ENCODE data around the gene ABAT. TPM values are rescaled to one million over a fixed set of nuclear protein-coding genes. Genes with fewer than 3 reads are reported as not detected.

Gene ABAT
- total and polyA plus RNA-seq, 2 donors from 2014 or later, result 9.6 to 34.0 TPM

DNA sequence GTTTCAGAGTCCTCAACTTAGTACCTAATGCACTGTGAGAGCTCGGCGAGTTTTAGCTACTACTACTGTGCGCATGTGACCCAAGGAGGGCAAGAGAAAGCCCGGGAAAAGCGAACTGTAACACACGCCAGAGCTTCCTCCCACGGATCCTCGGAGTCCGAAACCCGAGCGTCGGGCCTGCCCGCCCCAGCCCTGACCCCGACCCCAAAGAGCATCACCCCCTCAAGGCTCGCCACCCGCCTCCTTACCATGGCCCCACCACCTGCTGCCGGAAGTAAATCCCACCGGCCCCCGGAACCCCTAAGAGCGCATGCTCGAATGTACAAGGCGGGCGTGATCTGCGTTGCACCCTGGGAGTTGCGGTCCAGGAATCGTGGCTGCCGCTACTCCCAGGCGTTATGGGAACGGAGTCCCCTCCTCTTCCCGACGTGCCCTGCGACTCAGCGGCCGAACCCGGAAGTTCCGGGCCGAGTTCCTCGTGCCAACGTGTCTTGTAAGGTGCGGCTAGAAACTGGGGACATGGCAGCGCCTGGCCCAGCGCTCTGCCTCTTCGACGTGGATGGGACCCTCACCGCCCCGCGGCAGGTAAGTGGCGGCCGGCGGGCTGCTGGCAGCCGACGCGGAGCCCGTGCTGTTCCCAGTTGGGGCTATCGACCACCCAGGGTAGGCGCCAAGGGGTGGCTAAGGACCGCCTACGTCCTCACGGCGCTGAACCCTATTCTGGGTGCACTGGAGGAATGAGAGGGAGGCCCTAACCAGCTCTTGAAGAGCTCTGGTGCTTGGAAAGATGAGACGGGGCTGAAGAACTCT, 123.2 kb downstream of the ABAT start, which contains the start of the genes PMM2 and TMEM186:
Gene PMM2 (plus strand): TSS at position 476 of the 810 bp plus-strand sequence. CDS start 44 bp downstream, at position 520.
Gene TMEM186 (minus strand): TSS at position 276 of the 810 bp plus-strand sequence. CDS start 25 bp downstream, at position 251.
- Histone ChIP-seq H3K27me3 (ENCODE audit: control insufficient read depth, insufficient read depth, low read length) (no peaks in the 10 kb centered on the region), H3K27ac (ENCODE audit: low read depth in 2 of 2, low read length in 2 of 2) (peak within 1 kb of the TSS; percentile 62 to 80), H3K4me3 (ENCODE audit: low read length in 3 of 3) (peak within 1 kb of the TSS; percentile 89 to 100 (median 95)), H3K9me3 (ENCODE audit: control insufficient read depth in 2 of 3, insufficient read depth in 1 of 3, low read length in 3 of 3) (no peaks in the 10 kb centered on the region), H3K9ac (ENCODE audit: low read length in 3 of 3) (peak within 1 kb of the TSS; percentile 88 to 92 (median 91)), H3K4me1 (ENCODE audit: control insufficient read depth in 2 of 3, insufficient read depth in 2 of 3, low read depth in 1 of 3, low read length in 3 of 3) (peaks cover 0 to 19% (median 13%) of the 10 kb centered on the region in 3 donors), H3K36me3 (ENCODE audit: control insufficient read depth in 2 of 3, insufficient read depth in 3 of 3, low read length in 3 of 3) (peaks cover 0 to 7% (median 5%) of the 10 kb centered on the region in 3 donors)
- peak; percentile 96 to 99 (median 97) for DNase-seq
- no peak for TF ChIP-seq CTCF (IDR thresholded peaks at IDR 0.05; ENCODE audit: borderline replicate concordance, extremely low read depth, insufficient read depth)
- intact Hi-C loops (cut with DNase I), result no loop called here
- FAIRE-seq, result no peak

DNA sequence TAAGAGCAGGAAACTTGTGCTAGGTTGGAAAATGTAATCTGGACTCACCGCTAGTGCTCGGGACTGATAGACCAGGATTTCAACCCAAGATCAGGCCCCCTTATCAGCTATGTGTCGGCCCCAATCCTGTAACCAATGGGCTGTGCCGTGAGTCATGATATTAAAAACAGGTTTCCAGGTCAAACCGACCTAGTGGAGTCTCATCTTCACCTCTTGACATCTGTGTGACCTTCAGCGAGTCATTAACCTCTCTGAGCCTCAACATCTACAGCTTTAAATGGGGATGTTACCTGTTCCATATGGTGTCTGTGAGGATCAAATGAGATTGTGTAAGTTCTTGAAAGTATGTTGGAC, 123.7 kb downstream of the ABAT start:
- peaks cover 0 to 19% (median 13%) of the 10 kb centered on the region in 3 donors for H3K4me1 ChIP-seq (ENCODE audit: control insufficient read depth in 2 of 3, insufficient read depth in 2 of 3, low read depth in 1 of 3, low read length in 3 of 3)
- no peak for TF ChIP-seq CTCF (IDR thresholded peaks at IDR 0.05; ENCODE audit: borderline replicate concordance, extremely low read depth, insufficient read depth)
- intact Hi-C loops (cut with DNase I), result no loop called here
- DNase-seq (no peak), FAIRE-seq (no peak)
- peak overlapping the region; percentile 88 to 92 (median 91) for H3K9ac ChIP-seq (ENCODE audit: low read length in 3 of 3)
- peaks cover 2 to 13% (median 10%) of the 10 kb centered on the region in 3 donors for H3K36me3 ChIP-seq (ENCODE audit: control insufficient read depth in 2 of 3, insufficient read depth in 3 of 3, low read length in 3 of 3)
- peak overlapping the region; percentile 62 to 80 for H3K27ac ChIP-seq (ENCODE audit: low read depth in 2 of 2, low read length in 2 of 2)
- peak overlapping the region; percentile 89 to 100 (median 95) for H3K4me3 ChIP-seq (ENCODE audit: low read length in 3 of 3)
- no peaks in the 10 kb centered on the region for H3K9me3 ChIP-seq (ENCODE audit: control insufficient read depth in 2 of 3, insufficient read depth in 1 of 3, low read length in 3 of 3)
- no peaks in the 10 kb centered on the region for H3K27me3 ChIP-seq (ENCODE audit: control insufficient read depth, insufficient read depth, low read length)

- Histone ChIP-seq H3K27ac (ENCODE audit: low read depth in 2 of 2, low read length in 2 of 2) (peak overlapping the region in 1 of 2 donors; percentile 80), H3K36me3 (ENCODE audit: control insufficient read depth in 2 of 3, insufficient read depth in 3 of 3, low read length in 3 of 3) (peaks cover 3 to 15% (median 11%) of the 10 kb centered on the region in 3 donors), H3K9ac (ENCODE audit: low read length in 3 of 3) (peak overlapping the region; percentile 88 to 92 (median 91)), H3K27me3 (ENCODE audit: control insufficient read depth, insufficient read depth, low read length) (no peaks in the 10 kb centered on the region), H3K4me1 (ENCODE audit: control insufficient read depth in 2 of 3, insufficient read depth in 2 of 3, low read depth in 1 of 3, low read length in 3 of 3) (peaks cover 0 to 19% (median 13%) of the 10 kb centered on the region in 3 donors), H3K4me3 (ENCODE audit: low read length in 3 of 3) (peak overlapping the region; percentile 89 to 100 (median 95)), H3K9me3 (ENCODE audit: control insufficient read depth in 2 of 3, insufficient read depth in 1 of 3, low read length in 3 of 3) (no peaks in the 10 kb centered on the region)
- TF ChIP-seq CTCF (IDR thresholded peaks at IDR 0.05; ENCODE audit: borderline replicate concordance, extremely low read depth, insufficient read depth), result no peak
- intact Hi-C loops (cut with DNase I), result no loop called here
- FAIRE-seq (no peak), DNase-seq (no peak)
These were observed 124.2 kb downstream of the ABAT start for GRCh38 chr16:8798535-8799157.
